Stimulated activated CD4-positive, alpha-beta T cell treated with anti-CD3 and anti-CD28 coated beads, Interleukin-2, amount 100 ng/mL, for 48 hours (primary cell): Measurements from ENCODE around the gene SATL1.
"Not testable (repeated sequence)": the region's sequence is repeated elsewhere in the genome, so short reads cannot be mapped to it uniquely, and the experiment has no call there.

ENCODE experiments used
- DNase-seq, 2 donors: peaks; one replicate each; pipeline ENCODE4 v3.0.0-alpha.2; 2020

The SATL1 gene

GRCh38 chrX:85243761-85244449 is at the start of gene SATL1, which contains the start of gene ZNF711:
Gene SATL1 (minus strand): TSS chrX:85243779. CDS start chrX:85108968, 134,811 bp downstream.
Gene ZNF711 (plus strand): TSS chrX:85243991. CDS start chrX:85247573, 3,582 bp downstream.
- DNase-seq = no peak

GRCh38 chrX:85288992-85289723 is 45.6 kb upstream of the SATL1 start:
- no peak for DNase-seq

GRCh38 chrX:85285286-85285685 is 41.7 kb upstream of the SATL1 start:
- DNase-seq = not testable (repeated sequence)

- no peak for DNase-seq
These were observed 1.1 kb upstream of the SATL1 start for GRCh38 chrX:85244450-85245211.

GRCh38 chrX:85243155-85243554 is 424 bp downstream of the SATL1 start:
- no peak for DNase-seq

GRCh38 chrX:85223359-85223758 is 20.2 kb downstream of the SATL1 start:
- DNase-seq = no peak

GRCh38 chrX:85221361-85221760 is 22.2 kb downstream of the SATL1 start:
- DNase-seq = no peak

GRCh38 chrX:85215946-85216345 is 27.6 kb downstream of the SATL1 start:
- DNase-seq = no peak

GRCh38 chrX:85213792-85214530 is 29.6 kb downstream of the SATL1 start:
- DNase-seq = no peak

GRCh38 chrX:85203461-85203970 is 40.1 kb downstream of the SATL1 start:
- no peak for DNase-seq

GRCh38 chrX:85196319-85196718 is 47.3 kb downstream of the SATL1 start:
- DNase-seq = no peak

GRCh38 chrX:85159644-85160043 is 83.9 kb downstream of the SATL1 start:
- DNase-seq = no peak

- no peak for DNase-seq
These were observed 102.6 kb downstream of the SATL1 start for GRCh38 chrX:85140964-85141363.

- DNase-seq = no peak
These were observed 104.2 kb downstream of the SATL1 start for GRCh38 chrX:85139422-85139821.

- no peak for DNase-seq
These were observed 107.2 kb downstream of the SATL1 start for GRCh38 chrX:85136409-85136808.

- DNase-seq = no peak
These were observed 128.3 kb downstream of the SATL1 start for GRCh38 chrX:85115252-85115651.

- no peak for DNase-seq
These were observed 128.8 kb downstream of the SATL1 start for GRCh38 chrX:85114776-85115175.

- no peak for DNase-seq
These were observed 129.4 kb downstream of the SATL1 start for GRCh38 chrX:85114171-85114570.

GRCh38 chrX:85113746-85114145 is 129.8 kb downstream of the SATL1 start:
- no peak for DNase-seq

GRCh38 chrX:85112293-85112692 is 131.3 kb downstream of the SATL1 start:
- no peak for DNase-seq

- no peak for DNase-seq
These were observed 132.2 kb downstream of the SATL1 start for GRCh38 chrX:85111347-85111746.

GRCh38 chrX:85109235-85109634 is 134.3 kb downstream of the SATL1 start:
- peak in 1 of 2 donors; percentile 11 for DNase-seq

GRCh38 chrX:85108165-85108564 is 135.4 kb downstream of the SATL1 start:
- no peak for DNase-seq
